ENCODE measurements around the gene TAS2R39.

The TAS2R39 gene

GRCh38 chr7:143216686-143217085, 33.5 kb downstream of the TAS2R39 start:
- no peak for DNase-seq (ENCODE audit: low read depth)

GRCh38 chr7:143217806-143218205, 34.6 kb downstream of the TAS2R39 start:
- DNase-seq (ENCODE audit: low read depth) = no peak

GRCh38 chr7:143221286-143221685, 38.1 kb downstream of the TAS2R39 start:
- DNase-seq (ENCODE audit: low read depth) = no peak

- DNase-seq (ENCODE audit: low read depth) = no peak
These were observed 38.5 kb downstream of the TAS2R39 start, which contains the start of gene TAS2R40 for GRCh38 chr7:143221737-143222136. TSS of gene TAS2R40 (plus strand) at chr7:143222037. CDS start at chr7:143222079, 42 bp downstream.

GRCh38 chr7:143222782-143223181, 39.6 kb downstream of the TAS2R39 start:
- no peak for DNase-seq (ENCODE audit: low read depth)

- no peak for DNase-seq (ENCODE audit: low read depth)
These were observed 40.6 kb downstream of the TAS2R39 start for GRCh38 chr7:143223784-143224183.

GRCh38 chr7:143225047-143225446, 41.8 kb downstream of the TAS2R39 start:
- no peak for DNase-seq (ENCODE audit: low read depth)

GRCh38 chr7:143227806-143228205, 44.6 kb downstream of the TAS2R39 start:
- no peak for DNase-seq (ENCODE audit: low read depth)

GRCh38 chr7:143229054-143229790, 46.0 kb downstream of the TAS2R39 start:
- no peak for DNase-seq (ENCODE audit: low read depth)

- DNase-seq (ENCODE audit: low read depth) = no peak
These were observed 47.6 kb downstream of the TAS2R39 start for GRCh38 chr7:143230602-143231457.

Measured in activated T-helper 9 cell treated with anti-CD3 and anti-CD28 coated beads, Interleukin-2, amount 50 U/mL, for 16 hours (primary cell).